Measurements from ENCODE around the gene FAM83C. TPM values are rescaled to one million over a fixed set of nuclear protein-coding genes. Genes with fewer than 3 reads are reported as not detected.
A peak's percentile ranks its signal among the peaks of the same experiment; 100 is the strongest.

The FAM83C gene
- total RNA-seq (2014; rRNA removed; shearing (Covaris generic)): not detected in 2 replicates
- polyA plus RNA-seq (2015; cell fraction: cytosol; rRNA removed): not detected in 2 replicates
- not detected in 2 replicates for polyA plus RNA-seq (2015; cell fraction: nucleus; rRNA removed)

GRCh38 chr20:35291654-35292503, at the start of gene FAM83C:
Gene FAM83C, minus strand, starts transcription at chr20:35292425. Its CDS starts 121 bp downstream, at chr20:35292304.
- DNase-seq (ENCODE audit: low read depth, low spot score): no peak
- in situ Hi-C loops (cut with HindIII; ENCODE audit: low pct_unique_long_range_greater_than_20kb, low sequenced_read_pairs): no loop called here

DNA sequence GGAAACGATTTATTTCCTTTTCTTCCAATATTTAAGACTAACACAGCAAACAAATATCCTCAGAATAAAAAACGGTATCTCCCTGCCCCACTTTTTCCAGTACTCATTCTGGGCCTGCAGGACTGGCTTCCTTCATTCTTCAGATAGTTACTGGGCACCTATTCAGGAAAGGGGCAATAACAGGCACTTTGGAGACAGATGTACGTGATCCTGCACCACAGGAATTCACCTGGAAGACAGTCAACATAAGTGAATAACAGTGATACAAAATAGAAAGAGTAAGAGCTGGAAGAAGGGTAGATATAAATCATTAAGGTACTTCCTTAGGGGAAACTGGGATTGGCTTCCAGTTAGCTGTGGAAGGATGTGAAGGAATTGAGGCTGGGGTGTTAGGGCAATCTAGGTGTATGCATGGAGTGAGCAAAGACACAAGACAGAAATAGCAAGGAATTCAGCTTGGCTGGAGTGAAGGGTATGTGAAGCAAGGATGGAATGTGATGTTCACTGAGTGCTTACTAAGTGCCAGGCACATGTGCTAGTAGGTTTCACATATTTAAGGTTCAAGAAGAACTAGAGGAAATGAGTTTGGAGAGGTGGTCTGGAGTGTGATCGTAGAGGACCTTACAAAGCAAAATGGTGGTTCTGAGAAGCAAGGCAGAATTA, 49.3 kb upstream of the FAM83C start:
- in situ Hi-C loops (cut with HindIII; ENCODE audit: low pct_unique_long_range_greater_than_20kb, low sequenced_read_pairs): no loop called here
- no peak for DNase-seq (ENCODE audit: low read depth, low spot score)

- in situ Hi-C loops (cut with HindIII; ENCODE audit: low pct_unique_long_range_greater_than_20kb, low sequenced_read_pairs): no loop called here
- no peak for DNase-seq (ENCODE audit: low read depth, low spot score)
Measured at GRCh38 chr20:35340436-35340835, 48.2 kb upstream of the FAM83C start.

- no peak for DNase-seq (ENCODE audit: low read depth, low spot score)
- in situ Hi-C loops (cut with HindIII; ENCODE audit: low pct_unique_long_range_greater_than_20kb, low sequenced_read_pairs): no loop called here
Measured at GRCh38 chr20:35339636-35340035, 47.4 kb upstream of the FAM83C start.

- in situ Hi-C loops (cut with HindIII; ENCODE audit: low pct_unique_long_range_greater_than_20kb, low sequenced_read_pairs): no loop called here
- DNase-seq (ENCODE audit: low read depth, low spot score): no peak
Measured at GRCh38 chr20:35339007-35339406, 46.8 kb upstream of the FAM83C start.

GRCh38 chr20:35334311-35335101, 42.3 kb upstream of the FAM83C start:
- in situ Hi-C loops (cut with HindIII; ENCODE audit: low pct_unique_long_range_greater_than_20kb, low sequenced_read_pairs): no loop called here
- peak; percentile 37 for DNase-seq (ENCODE audit: low read depth, low spot score)

GRCh38 chr20:35333606-35334005, 41.4 kb upstream of the FAM83C start:
- in situ Hi-C loops (cut with HindIII; ENCODE audit: low pct_unique_long_range_greater_than_20kb, low sequenced_read_pairs): no loop called here
- peak; percentile 77 for DNase-seq (ENCODE audit: low read depth, low spot score)

- in situ Hi-C loops (cut with HindIII; ENCODE audit: low pct_unique_long_range_greater_than_20kb, low sequenced_read_pairs): no loop called here
- DNase-seq (ENCODE audit: low read depth, low spot score): no peak
Measured at GRCh38 chr20:35332540-35333200, 40.4 kb upstream of the FAM83C start.

GRCh38 chr20:35329435-35330139, 37.4 kb upstream of the FAM83C start:
- peak; percentile 90 for DNase-seq (ENCODE audit: low read depth, low spot score)
- in situ Hi-C loops (cut with HindIII; ENCODE audit: low pct_unique_long_range_greater_than_20kb, low sequenced_read_pairs): no loop called here

- in situ Hi-C loops (cut with HindIII; ENCODE audit: low pct_unique_long_range_greater_than_20kb, low sequenced_read_pairs): no loop called here
- no peak for DNase-seq (ENCODE audit: low read depth, low spot score)
Measured at GRCh38 chr20:35328689-35329088, 36.5 kb upstream of the FAM83C start.

DNA sequence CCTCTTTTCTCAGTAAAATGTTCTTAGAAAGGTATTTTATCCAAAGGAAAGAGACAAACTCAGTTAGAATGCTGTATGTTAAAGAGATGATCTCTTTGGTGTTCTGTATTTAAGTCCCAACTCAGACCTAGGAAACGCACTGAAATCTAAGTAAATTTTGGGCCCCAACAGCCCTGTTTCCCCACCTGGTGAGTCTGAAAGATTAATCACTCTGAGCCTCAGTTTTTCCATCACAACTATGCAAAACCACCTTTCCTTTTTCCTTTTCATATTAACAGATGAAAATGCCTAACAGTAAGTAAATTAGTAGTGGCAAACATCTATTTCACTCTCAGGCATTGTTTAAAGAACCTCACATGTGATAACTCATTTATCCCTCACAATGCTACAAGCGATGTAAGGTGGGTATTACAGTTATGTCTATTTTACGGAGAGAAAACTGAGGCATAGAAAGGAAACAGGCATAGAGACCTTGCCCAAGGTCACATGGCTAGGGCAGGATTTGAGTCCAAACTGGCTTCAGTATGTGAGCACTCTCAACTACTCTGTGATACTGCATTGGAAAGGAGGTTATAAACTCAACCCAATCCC, 36.0 kb upstream of the FAM83C start:
- in situ Hi-C loops (cut with HindIII; ENCODE audit: low pct_unique_long_range_greater_than_20kb, low sequenced_read_pairs): no loop called here

DNA sequence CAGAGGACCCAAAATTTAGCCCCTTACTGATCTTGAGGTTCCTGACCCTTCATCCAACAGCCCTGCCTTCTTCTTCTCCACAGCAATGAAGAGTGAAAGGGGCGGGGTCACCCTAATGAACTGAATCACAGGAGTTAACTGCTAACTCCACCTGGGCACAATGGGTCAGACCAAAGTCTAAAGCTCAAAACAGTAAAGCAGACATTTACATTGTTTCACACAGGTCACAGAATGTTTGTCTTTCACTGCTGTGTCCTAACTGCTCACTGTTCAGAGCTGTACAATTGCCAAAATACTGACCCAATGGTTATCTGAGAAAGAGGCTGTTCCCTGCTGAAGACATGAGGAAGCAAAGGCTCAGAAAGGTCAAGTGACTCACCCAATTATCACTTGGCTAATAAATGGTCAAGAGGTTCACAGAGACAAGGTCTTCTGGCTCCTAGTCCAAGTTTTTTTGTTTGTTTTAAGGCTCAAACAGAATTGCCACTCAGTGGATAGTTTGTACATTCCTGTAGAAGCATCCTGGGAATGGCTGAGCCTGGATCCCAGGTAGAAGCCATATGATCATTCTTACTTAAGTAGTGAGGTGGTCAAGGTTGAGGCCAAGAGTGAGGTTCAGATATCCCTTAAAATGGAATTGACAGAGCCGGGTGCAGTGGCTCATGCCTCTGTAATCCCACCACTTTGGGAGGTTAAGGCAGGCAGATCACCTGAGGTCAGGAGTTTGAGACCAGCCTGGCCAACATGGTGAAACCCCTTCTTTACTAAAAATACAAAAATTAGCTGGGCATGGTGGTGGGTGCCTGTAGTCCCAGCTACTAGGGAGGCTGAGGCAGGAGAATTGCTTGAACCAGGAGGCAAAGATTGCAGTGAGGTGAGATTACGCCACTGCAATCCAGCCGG, 35.1 kb upstream of the FAM83C start:
- in situ Hi-C loops (cut with HindIII; ENCODE audit: low pct_unique_long_range_greater_than_20kb, low sequenced_read_pairs): no loop called here
- DNase-seq (ENCODE audit: low read depth, low spot score): no peak

More for the DNA sequence above, 36.0 kb upstream of the FAM83C start:
- DNase-seq (ENCODE audit: low read depth, low spot score): no peak

DNA sequence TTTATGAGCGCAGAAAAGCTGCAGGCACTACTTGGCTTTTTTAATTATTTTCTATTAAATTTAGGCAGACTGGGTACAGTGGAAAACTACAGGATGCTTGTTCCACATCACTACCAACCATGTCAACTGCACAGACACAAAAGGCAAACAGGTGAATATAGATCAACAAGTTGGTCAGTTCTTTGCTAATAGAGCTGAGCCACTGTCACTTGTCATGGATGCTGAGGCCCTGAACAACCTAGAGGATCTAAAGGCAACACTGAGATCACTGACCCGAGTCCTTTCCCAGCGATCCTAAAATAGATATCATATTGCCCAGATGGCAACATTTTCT, 34.5 kb upstream of the FAM83C start:
- DNase-seq (ENCODE audit: low read depth, low spot score): no peak
- in situ Hi-C loops (cut with HindIII; ENCODE audit: low pct_unique_long_range_greater_than_20kb, low sequenced_read_pairs): no loop called here

- in situ Hi-C loops (cut with HindIII; ENCODE audit: low pct_unique_long_range_greater_than_20kb, low sequenced_read_pairs): no loop called here
- no peak for DNase-seq (ENCODE audit: low read depth, low spot score)
Measured at GRCh38 chr20:35326021-35326739, 34.0 kb upstream of the FAM83C start.

- DNase-seq (ENCODE audit: low read depth, low spot score): no peak
- in situ Hi-C loops (cut with HindIII; ENCODE audit: low pct_unique_long_range_greater_than_20kb, low sequenced_read_pairs): no loop called here
Measured at GRCh38 chr20:35325401-35325800, 33.2 kb upstream of the FAM83C start.

Measured in SK-MEL-5 (cell line).